GM21825 (cell line): ENCODE measurements around the gene FAM25C.
"Not testable (repeated sequence)": the region's sequence is repeated elsewhere in the genome, so short reads cannot be mapped to it uniquely, and the experiment has no call there.

Source experiments
- ATAC-seq: cut with Tn5 transposase; IDR thresholded peaks from one replicate; pipeline ENCODE4 v1.9.1; 2021; ENCODE audit warnings: mild to moderate bottlenecking, moderate library complexity; ENCODE audit not compliant: unreplicated experiment

Gene FAM25C

GRCh38 chr10:47959677-47960076 lies 39.9 kb downstream of the FAM25C start:
- not testable (repeated sequence) for ATAC-seq

GRCh38 chr10:47957158-47957557 lies 42.4 kb downstream of the FAM25C start:
- not testable (repeated sequence) for ATAC-seq

- not testable (repeated sequence) for ATAC-seq
Observed at GRCh38 chr10:47947424-47947823, 52.2 kb downstream of the FAM25C start.
